ENCODE measurements around the gene SCYGR7.

GRCh38 chr2:227761740-227762476 lies 33.8 kb downstream of the SCYGR7 start:
- no peak for TF ChIP-seq CTCF (IDR thresholded peaks at IDR 0.05)
- no peak for TF ChIP-seq EP300 (IDR thresholded peaks at IDR 0.05)
